HG03139 (cell line): ENCODE measurements around the gene ANKRD34C.

Source experiments
- ATAC-seq: cut with Tn5 transposase; IDR thresholded peaks from one replicate; pipeline ENCODE4 v1.9.1; 2021; ENCODE audit not compliant: unreplicated experiment

Gene ANKRD34C

GRCh38 chr15:79282371-79283251 is at the start of gene ANKRD34C:
ANKRD34C (plus strand) TSS chr15:79282722; CDS start chr15:79293285, 10,563 bp downstream.
- ATAC-seq: no peak

GRCh38 chr15:79233236-79233635 is 49.3 kb upstream of the ANKRD34C start:
- no peak for ATAC-seq

GRCh38 chr15:79240036-79240435 is 42.5 kb upstream of the ANKRD34C start:
- no peak for ATAC-seq

- no peak for ATAC-seq
These were observed 38.8 kb upstream of the ANKRD34C start for GRCh38 chr15:79243723-79244122.

GRCh38 chr15:79244876-79245275 is 37.6 kb upstream of the ANKRD34C start:
- ATAC-seq: no peak

- no peak for ATAC-seq
These were observed 34.3 kb upstream of the ANKRD34C start for GRCh38 chr15:79248183-79248582.

- ATAC-seq: no peak
These were observed 25.1 kb upstream of the ANKRD34C start for GRCh38 chr15:79257454-79257853.

GRCh38 chr15:79261836-79262235 is 20.7 kb upstream of the ANKRD34C start:
- no peak for ATAC-seq

- ATAC-seq: no peak
These were observed 17.4 kb upstream of the ANKRD34C start for GRCh38 chr15:79265167-79265566.

- ATAC-seq: no peak
These were observed 16.4 kb upstream of the ANKRD34C start for GRCh38 chr15:79265987-79266579.

GRCh38 chr15:79283252-79284048 is 928 bp downstream of the ANKRD34C start:
- no peak for ATAC-seq

GRCh38 chr15:79290642-79291275 is 8.2 kb downstream of the ANKRD34C start:
- no peak for ATAC-seq

- ATAC-seq: no peak
These were observed 9.5 kb downstream of the ANKRD34C start for GRCh38 chr15:79292011-79292410.

- ATAC-seq: no peak
These were observed 11.6 kb downstream of the ANKRD34C start for GRCh38 chr15:79294075-79294474.

- ATAC-seq: no peak
These were observed 14.1 kb downstream of the ANKRD34C start for GRCh38 chr15:79296583-79296982.

- no peak for ATAC-seq
These were observed 16.8 kb downstream of the ANKRD34C start for GRCh38 chr15:79299126-79299840.

- ATAC-seq: no peak
These were observed 17.3 kb downstream of the ANKRD34C start for GRCh38 chr15:79299841-79300235.

GRCh38 chr15:79307251-79307650 is 24.7 kb downstream of the ANKRD34C start:
- ATAC-seq: no peak

- no peak for ATAC-seq
These were observed 26.4 kb downstream of the ANKRD34C start for GRCh38 chr15:79308874-79309273.

- ATAC-seq: peak; percentile 34
These were observed 28.1 kb downstream of the ANKRD34C start for GRCh38 chr15:79310612-79310984.
